ENCODE results near the gene SUMO3. TPM values are rescaled to one million over a fixed set of nuclear protein-coding genes. Genes with fewer than 3 reads are reported as not detected.

The SUMO3 gene
- total RNA-seq, 1 experiment from 2014 or later: 62.3 TPM

DNA sequence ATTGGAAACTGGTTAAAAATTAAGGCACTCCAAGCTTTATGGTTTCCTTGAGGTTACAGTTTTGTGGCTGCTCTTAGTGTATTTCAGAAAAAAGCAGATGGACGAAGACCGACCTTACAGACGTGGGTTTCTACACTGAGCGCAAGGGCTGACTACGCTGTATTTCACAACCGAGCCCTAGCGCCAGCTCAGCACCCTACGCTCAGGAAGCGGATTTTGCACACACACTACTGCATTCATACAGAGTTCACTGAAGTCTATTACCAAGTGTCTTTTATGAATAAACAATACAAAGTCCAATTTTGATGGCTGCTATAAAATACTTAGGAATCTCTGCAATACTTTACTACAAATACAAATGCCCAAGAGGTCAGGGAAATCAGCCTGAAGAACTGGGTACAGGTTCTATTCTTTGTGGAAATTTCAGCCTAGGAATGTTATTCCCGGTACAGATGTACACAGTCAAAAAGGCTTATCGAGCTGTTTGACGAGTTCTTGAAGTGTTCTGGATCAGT, 31.8 kb upstream of the SUMO3 start:
- Mint-ChIP-seq H3K27ac (ENCODE audit: low read depth, unreplicated experiment) (no peak overlapping the region), H3K4me1 (ENCODE audit: insufficient read depth, unreplicated experiment) (no peaks in the 10 kb centered on the region), H3K4me3 (ENCODE audit: unreplicated experiment) (no peak overlapping the region), H3K9me3 (ENCODE audit: unreplicated experiment) (no peaks in the 10 kb centered on the region), H3K27me3 (ENCODE audit: insufficient read depth, unreplicated experiment) (no peaks in the 10 kb centered on the region), H3K36me3 (ENCODE audit: insufficient read depth, unreplicated experiment) (peaks cover 84% of the 10 kb centered on the region)
- ChIA-PET POLR2A (interaction anchor here (1.1 kb wide), 1 partner anchor 26 kb away, joined by 4 read pairs; no protein-coding TSS in a partner anchor), CTCF (no interaction called here)
- TF ChIP-seq, protein P1, sequence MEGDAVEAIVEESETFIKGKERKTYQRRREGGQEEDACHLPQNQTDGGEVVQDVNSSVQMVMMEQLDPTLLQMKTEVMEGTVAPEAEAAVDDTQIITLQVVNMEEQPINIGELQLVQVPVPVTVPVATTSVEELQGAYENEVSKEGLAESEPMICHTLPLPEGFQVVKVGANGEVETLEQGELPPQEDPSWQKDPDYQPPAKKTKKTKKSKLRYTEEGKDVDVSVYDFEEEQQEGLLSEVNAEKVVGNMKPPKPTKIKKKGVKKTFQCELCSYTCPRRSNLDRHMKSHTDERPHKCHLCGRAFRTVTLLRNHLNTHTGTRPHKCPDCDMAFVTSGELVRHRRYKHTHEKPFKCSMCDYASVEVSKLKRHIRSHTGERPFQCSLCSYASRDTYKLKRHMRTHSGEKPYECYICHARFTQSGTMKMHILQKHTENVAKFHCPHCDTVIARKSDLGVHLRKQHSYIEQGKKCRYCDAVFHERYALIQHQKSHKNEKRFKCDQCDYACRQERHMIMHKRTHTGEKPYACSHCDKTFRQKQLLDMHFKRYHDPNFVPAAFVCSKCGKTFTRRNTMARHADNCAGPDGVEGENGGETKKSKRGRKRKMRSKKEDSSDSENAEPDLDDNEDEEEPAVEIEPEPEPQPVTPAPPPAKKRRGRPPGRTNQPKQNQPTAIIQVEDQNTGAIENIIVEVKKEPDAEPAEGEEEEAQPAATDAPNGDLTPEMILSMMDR (IDR thresholded peaks at IDR 0.05; ENCODE audit: unreplicated experiment): no peak
- TSS peak; percentile 52 for BruUV-seq (replicated peaks)
- DNase-seq (ENCODE audit: unreplicated experiment): no peak
- intact Hi-C loops (cut with micrococcal nuclease): no loop called here

DNA sequence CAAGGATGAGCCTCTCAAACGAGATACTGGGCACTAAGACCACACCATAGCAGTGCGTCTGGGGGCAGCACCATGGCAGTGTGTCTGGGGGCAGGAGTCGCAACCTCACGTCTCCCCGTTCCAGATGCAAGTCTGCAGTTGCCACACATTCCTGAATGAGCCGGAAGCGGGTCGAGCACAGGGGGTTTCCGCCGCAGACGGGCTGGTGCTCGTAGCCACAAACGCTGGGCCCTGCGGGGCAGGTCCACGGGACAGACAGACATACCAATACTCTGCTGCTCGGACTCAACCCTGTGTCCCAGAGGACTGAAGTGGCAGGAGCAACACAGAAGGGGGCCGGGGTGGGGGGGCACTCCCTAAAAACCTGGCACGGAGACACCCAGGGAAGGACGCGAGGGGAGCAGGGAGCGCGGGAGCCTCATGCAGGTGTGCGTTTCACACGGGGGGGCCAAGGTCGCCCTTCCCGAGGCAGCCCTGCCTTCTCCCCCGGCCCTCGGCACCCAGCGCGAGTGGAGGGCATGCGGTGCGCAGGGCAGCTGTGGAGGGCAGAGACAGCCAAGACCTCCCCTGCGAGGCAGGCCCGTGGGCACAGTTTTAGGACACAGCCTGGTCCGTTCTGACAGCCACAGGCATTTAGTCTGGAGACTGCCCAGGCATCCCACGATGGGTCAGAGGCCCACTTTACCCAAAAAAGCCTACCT, 31.1 kb upstream of the SUMO3 start:
- no peaks in the 10 kb centered on the region for H3K9me3 Mint-ChIP-seq (ENCODE audit: unreplicated experiment)
- H3K36me3 Mint-ChIP-seq (ENCODE audit: insufficient read depth, unreplicated experiment): peaks cover 82% of the 10 kb centered on the region
- H3K4me1 Mint-ChIP-seq (ENCODE audit: insufficient read depth, unreplicated experiment): no peaks in the 10 kb centered on the region
- TF ChIP-seq, protein P1 (IDR thresholded peaks at IDR 0.05; ENCODE audit: unreplicated experiment): no peak
- no peak for DNase-seq (ENCODE audit: unreplicated experiment)
- no TSS peak for BruUV-seq (replicated peaks)
- intact Hi-C loops (cut with micrococcal nuclease): no loop called here
- H3K27me3 Mint-ChIP-seq (ENCODE audit: insufficient read depth, unreplicated experiment): no peaks in the 10 kb centered on the region
- H3K27ac Mint-ChIP-seq (ENCODE audit: low read depth, unreplicated experiment): no peak overlapping the region
- POLR2A ChIA-PET: no interaction called here
- no peak overlapping the region for H3K4me3 Mint-ChIP-seq (ENCODE audit: unreplicated experiment)
- CTCF ChIA-PET: interaction anchor here (0.7 to 1.2 kb wide), 2 partner anchors 33 to 101 kb away, joined by 3 read pairs; no protein-coding TSS in a partner anchor

DNA sequence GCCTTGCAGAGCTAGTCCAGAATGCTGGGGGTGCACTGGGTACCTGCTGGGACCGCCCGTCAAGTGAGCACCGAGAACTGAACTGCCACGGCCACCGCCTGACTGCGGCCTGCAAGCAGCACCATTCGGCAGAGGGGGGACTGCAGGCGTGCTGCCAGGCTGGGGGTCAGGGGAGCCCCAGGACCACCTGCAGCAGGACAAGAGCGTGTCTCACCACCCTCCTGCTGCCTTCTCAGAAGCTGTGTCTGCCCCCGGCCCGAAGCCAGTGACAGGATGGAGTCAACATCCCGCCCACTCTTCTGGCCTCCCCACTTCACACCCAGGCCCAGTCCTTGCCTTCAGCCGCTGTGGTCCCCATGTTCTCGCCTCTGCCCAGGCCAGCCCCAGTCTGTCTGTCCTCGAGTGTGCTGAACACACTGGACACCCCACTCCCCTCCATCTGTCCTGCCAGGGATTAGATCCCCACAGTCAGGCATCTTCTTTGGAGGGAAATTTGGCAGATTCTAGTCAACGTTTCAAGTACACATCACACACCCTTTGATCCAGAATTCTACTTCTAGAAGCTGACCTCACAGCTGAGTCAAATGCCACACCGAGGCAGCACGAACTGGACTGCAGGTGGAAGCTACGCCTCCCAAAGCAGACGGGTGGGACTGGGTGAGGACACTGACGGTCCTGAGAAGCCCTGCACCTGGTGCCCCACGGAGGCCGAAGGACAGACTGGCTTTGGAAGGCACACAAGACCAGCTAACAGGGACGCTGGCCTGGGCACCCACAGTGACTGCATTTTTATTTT, 29.6 kb upstream of the SUMO3 start:
- no peaks in the 10 kb centered on the region for H3K9me3 Mint-ChIP-seq (ENCODE audit: unreplicated experiment)
- TF ChIP-seq, protein P1 (IDR thresholded peaks at IDR 0.05; ENCODE audit: unreplicated experiment): no peak
- H3K4me1 Mint-ChIP-seq (ENCODE audit: insufficient read depth, unreplicated experiment): no peaks in the 10 kb centered on the region
- H3K27me3 Mint-ChIP-seq (ENCODE audit: insufficient read depth, unreplicated experiment): no peaks in the 10 kb centered on the region
- no peak overlapping the region for H3K4me3 Mint-ChIP-seq (ENCODE audit: unreplicated experiment)
- DNase-seq (ENCODE audit: unreplicated experiment): no peak
- BruUV-seq (replicated peaks): no TSS peak
- POLR2A ChIA-PET: interaction anchor here (0.6 to 1.1 kb wide), 4 partner anchors 24 to 509 kb away, joined by 3 to 4 read pairs (median 3); partner anchors contain the start of gene CFAP410
- peaks cover 67% of the 10 kb centered on the region for H3K36me3 Mint-ChIP-seq (ENCODE audit: insufficient read depth, unreplicated experiment)
- no peak overlapping the region for H3K27ac Mint-ChIP-seq (ENCODE audit: low read depth, unreplicated experiment)
- CTCF ChIA-PET: interaction anchor here (1.2 to 2.0 kb wide), 2 partner anchors 10 to 103 kb away, joined by 3 to 4 read pairs; no protein-coding TSS in a partner anchor
- intact Hi-C loops (cut with micrococcal nuclease): loop anchor here (2.0 kb wide), 2 partner anchors 25 to 47 kb away; partner anchors contain the start of genes PTTG1IP and UBE2G2
